Dermis microvascular lymphatic vessel endothelial cell (primary cell): ENCODE results near the gene OPA3. TPM values are rescaled to one million over a fixed set of nuclear protein-coding genes. Genes with fewer than 3 reads are reported as not detected.
A peak's percentile ranks its signal among the peaks of the same experiment; 100 is the strongest.
"Not testable (repeated sequence)": the region's sequence is repeated elsewhere in the genome, so short reads cannot be mapped to it uniquely, and the experiment has no call there.

Experiments used
- DNase-seq, 2 donors: peaks; one replicate each; pipeline versions ENCODE4 v3.0.0 to v3.0.0-alpha.2; 2010; ENCODE audit warnings: low read depth in 2 of 2
- total RNA-seq: library from RNA; depleted of rRNA; stranded (reverse); fragments of >200 nt; gene quantifications from 2 replicates; pipeline ENCODE4 v1.2.1, GENCODE V29; 2014

The OPA3 gene
- 4.1 and 5.6 TPM in 2 replicates for total RNA-seq

DNA sequence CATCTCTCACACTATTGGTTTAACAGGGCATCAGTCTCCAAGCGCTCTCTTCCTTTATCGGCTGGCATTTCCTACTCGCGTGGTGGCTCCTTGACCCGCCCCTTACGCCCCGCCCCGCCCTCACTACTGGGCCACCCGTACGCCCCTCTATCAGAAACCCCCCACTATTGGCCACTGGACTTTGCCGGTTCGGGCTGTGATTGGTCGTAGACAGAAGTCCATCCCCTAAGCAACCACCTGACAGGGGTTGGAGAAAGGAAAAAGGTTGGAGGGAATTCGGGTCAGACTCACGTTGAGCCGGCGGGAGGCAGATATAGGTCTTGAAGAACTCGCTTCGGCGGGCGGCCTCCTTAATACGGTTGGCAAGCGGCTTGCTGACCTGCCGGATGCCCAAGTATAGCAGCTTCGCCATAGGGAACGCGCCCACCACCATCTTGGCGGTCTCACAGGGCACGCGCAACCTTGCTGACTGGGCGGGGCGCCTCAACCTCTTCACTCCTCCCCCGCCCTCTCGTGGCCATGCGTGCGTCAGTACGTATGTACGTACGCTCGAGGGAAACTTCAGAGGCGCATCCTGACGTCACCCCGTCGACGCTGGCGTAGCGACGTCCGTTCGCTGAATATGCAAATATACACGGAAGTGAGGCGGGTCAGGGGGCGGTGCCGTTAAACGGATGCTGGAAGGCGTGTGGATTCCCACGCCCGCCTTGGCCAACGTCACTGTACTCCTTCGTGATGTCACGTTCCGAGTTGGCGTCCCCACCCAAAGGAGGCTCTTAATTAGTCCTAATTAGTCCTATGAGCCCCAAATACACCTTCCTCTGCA is at the start of gene OPA3:
OPA3 (minus strand) TSS at position 471 of the 826 bp plus-strand sequence; CDS start at position 433, 38 bp downstream.
- DNase-seq, result peak; percentile 100

DNA sequence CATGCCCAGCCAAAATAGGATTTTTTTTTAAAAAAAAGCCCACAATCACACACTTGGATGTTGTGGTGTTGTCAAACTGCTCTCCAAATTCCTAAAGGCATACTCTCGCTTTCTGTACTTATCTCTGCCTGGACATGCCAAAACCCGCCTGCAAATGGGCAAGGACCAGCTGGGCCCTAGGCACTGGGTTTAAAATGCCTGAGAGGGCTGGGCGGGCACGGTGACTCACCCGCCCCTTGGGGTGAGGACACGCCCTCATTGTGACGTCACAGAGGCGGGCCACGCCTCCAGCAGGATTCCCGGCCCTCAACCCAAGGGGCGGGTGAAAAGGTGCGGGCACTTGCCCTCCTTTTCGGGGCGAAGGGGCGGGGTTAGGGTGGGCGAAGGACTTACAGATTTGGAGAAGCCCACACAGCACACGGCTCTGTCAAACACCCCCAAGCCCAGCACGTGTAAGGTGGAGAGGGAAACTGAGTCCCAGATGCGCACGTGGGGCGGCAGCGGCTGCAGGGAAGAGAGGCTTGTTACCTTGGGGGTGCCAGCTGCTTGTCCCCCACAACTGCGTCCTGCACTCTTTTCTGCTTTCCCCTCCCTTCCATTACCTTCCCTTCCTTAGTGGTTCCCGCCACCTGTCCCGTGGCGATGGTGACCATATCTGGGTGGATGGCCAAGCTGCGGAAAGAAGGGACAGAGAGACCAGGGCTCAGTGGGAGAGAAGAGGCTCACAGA is 48.0 kb upstream of the OPA3 start:
- DNase-seq, result peak; percentile 52 to 80

DNA sequence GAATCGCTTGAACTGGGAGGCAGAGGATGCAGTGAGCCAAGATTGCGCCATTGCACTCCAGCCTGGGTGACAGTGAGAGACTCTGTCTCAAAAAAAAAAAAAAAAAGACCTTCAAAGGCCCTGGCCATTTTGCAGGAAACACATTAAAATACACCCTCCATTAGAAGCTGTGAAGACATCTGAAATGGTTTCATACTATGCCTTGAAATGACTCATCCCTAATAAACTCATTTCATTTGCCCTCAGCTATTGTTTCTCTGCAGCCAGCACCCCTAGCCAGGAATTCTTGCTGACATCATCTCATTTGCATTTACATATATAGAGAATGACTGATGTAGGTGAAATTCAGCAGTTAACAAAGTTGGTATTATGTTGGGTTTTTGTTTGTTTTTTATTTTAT is 45.9 kb upstream of the OPA3 start:
- DNase-seq, result peak in 1 of 2 donors; percentile 85

DNA sequence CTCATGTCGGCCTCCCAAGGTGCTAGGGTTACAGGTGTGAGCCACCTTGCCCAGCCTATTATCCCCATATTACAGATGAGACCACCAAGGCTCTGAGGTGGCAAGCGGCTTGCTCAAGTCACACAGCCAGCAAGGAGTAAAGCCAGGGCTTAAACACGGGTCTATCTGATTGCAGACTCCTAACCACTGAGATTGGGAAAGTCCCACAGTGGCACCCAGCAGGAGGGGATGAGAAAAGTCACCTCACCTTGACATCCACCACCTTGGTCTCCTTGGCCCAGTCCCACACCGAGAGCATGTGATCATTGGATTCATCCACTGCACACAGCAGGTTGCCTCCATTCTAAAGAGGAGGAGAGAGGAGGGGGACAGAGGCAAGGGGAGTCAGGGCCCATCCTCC is 45.1 kb upstream of the OPA3 start:
- DNase-seq, result no peak

DNA sequence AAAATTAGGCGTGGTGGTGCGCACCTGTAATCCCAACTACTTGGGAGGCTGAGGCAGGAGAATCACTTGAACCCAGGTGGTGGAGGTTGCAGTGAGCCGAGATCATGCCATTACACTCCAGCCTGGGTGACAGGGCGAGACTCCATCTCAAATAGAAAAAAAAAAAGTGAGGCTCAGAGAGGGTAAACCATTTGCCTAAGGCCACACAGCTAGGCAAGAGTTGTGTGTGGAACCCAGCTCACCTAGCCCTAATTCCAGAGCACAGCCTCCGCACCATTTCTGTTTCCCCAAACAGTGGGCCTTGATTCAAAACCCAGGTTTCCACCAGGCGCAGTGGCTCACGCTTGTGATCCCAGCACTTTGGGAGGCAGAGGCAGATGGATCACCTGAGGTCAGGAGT is 43.6 kb upstream of the OPA3 start:
- DNase-seq, result not testable (repeated sequence)

DNA sequence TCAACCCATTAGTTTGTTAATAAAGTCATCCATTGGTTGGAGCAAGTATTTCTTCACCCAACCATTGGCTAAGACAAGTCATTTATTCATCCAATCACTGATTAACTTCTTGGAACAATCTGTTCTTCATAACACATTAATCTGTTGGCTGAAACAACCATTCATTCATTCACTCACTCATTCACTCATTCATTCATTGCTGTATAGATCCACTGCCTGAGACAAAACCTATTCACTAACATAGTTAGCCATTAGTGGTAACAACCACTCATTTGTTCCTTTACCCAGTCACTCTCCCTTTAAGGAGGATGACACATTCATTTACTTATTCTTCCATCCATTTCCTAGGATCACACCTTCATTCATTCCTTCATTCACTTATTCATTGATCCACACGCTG is 39.4 kb upstream of the OPA3 start:
- no peak for DNase-seq

DNA sequence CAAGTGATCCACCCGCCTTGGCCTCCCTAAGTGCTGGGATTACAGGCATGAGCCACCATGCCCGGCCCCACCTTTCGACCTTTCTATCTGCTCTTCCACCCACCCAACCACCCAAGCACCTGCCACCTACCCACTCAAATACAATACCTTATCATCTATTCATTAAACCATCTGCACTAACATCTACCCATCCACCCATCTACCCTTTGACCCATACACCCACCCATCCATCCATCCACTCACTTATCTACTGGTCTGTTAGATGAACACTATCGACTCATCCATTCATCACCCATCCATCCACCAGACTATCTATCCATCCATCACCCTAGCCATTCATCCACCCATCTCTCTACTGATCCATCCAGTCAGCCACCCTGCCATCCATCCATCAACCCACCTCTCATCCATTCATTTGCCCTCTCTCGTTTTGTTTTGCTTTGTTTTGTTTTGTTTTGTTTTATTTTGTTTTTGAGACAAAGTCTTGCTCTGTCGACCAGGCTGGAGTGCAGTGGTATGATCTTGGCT is 37.4 kb upstream of the OPA3 start:
- DNase-seq, result no peak

DNA sequence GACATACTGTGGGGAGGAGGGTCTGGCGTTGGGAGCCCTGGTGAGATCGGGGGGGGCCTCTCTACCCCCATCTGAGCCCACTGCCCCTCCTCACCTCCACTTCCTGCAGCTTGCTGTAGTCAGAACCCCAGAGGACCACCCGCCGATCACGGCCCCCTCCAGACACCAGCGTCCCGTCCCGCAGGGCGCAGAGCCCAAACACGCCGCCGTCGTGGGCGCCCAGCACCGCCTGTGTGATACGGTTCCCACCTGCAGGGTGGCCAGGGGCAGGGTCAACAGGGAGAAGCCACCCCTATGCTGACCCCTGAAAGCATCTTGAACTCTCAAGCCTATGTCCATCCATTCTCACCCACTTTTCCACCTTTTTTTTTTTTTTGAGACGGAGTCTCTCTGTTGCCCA is 36.8 kb upstream of the OPA3 start:
- no peak for DNase-seq

DNA sequence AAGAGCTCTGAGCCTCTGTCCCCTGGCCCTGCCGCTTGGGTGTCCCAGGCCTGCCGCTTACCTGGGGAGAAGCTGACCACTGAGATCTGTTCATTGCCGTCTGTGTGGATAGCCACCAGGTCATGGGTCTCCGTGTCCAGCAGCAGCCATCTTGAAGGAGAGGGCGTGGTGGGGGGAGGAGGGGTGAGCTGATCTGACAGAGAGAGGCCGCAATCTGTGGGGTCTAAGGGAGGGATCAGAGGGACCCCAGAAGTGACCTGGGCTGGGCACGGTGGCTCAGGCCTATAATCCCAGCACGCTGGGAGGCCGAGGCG is 32.1 kb upstream of the OPA3 start:
- no peak for DNase-seq

DNA sequence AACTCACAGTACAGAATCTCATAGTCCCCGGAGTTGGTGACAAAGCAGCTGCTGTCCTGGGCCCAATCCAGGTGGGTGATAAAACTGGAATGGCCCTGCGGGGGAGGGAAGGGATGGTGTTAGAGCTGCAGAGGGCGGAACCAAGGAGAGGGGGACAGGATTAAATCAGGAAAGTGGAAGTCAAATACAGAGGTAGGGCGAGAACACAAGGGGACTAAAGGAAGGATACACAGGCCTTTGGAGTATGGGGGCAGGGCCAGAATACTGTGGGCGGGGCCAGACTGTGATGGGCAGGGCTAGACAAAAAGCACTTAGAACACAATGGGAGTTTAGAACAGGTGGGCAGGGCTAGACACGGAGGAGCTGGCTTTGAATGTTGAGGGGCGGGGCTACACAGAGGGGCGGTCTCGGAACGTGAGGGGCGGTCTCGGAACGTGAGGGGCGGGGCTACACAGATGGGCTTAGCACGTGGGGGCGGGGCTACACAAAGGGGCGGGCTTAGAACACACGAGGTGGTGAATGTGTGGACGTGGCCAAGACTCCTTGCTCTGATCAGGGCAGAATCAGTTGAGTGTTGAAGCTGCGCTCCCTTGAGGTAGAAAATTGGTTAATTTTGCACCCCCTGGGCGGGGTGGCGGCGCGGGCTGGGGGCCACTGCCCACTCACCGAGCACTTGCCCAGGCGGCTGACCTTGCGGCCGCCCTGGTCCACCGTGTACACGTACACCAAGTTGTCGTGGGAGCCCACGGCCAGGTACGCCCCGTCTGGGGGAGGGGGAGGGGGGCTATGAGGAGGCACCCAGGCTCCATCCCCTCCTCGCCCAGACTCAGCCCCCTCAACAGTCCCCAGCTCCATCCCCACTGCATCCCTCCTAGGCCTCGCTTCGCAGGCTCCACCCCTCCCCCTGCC is 31.4 kb upstream of the OPA3 start:
- peak; percentile 85 to 98 for DNase-seq

DNA sequence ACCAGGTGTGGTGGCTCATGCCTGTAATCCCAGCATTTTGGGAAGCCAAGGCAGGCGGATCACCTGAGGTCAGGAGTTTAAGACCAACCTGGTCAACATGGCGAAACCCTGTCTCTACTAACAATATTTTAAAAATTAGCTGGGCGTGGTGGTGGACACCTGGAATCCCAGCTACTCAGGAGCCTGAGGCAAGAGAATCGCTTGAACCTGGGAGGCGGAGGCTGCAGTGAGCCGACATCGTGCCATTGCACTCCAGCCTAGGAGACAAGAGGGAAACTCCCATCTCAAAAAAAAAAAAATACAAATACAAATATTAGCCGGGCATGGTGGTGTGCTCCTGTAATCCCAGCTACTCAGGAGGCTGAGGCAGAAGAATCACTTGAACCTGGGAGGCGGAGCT is 30.5 kb upstream of the OPA3 start:
- DNase-seq, result not testable (repeated sequence)

DNA sequence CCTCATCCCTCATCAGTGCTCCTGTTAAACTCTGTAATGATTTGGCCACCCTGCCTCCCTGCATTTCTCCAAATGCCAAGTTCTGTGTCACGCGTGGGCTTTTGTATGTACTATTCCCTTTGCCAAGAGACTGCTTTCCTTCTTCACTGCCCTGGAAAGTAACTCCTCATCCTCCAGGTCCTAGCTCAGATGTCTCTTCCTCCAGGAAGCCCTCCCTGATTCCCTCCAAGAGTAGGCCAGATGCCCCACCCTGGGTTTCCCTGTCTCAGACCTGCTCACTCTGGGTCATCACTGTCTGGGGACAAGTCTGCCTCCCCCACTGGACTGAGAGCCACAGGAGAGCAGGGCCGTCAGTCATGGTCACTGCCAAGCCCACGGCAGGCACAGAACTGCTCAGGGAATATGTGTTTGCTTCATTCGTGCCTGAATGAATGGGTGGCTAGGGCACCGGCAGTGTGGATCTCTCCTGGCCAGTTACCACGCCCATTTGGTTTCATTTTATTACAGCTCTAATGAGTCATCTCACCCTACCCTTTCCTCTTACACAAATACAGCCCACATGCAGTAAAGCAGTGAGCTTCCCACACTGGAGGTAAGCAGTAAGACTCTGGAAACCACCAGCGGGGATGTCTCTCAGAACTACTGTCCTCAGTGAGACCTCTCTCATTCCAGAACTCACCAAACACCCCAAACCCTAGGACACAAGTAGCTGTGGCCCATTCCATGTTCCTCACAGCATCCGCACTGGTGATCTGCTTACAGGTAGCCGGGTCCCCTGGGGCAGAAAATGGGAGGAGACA is 29.5 kb upstream of the OPA3 start:
- peak; percentile 77 to 92 for DNase-seq

DNA sequence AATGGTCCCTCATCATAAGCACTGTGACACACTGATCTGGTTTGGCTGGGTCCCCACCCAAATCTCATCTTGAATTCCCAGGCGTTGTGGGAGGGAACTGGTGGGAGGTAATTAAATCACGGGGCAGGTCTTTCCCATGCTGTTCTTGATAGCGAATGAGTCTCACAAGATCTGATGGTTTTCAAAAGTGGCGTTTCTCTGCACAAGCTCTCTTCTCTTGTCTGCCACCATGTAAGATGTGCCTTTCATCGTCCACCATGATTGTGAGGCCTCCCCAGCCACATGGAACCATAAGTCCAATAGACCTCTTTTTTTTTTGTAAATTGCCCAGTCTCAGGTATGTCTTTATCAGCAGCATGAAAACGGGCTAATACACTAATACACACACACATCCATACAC is 24.3 kb upstream of the OPA3 start:
- no peak for DNase-seq

DNA sequence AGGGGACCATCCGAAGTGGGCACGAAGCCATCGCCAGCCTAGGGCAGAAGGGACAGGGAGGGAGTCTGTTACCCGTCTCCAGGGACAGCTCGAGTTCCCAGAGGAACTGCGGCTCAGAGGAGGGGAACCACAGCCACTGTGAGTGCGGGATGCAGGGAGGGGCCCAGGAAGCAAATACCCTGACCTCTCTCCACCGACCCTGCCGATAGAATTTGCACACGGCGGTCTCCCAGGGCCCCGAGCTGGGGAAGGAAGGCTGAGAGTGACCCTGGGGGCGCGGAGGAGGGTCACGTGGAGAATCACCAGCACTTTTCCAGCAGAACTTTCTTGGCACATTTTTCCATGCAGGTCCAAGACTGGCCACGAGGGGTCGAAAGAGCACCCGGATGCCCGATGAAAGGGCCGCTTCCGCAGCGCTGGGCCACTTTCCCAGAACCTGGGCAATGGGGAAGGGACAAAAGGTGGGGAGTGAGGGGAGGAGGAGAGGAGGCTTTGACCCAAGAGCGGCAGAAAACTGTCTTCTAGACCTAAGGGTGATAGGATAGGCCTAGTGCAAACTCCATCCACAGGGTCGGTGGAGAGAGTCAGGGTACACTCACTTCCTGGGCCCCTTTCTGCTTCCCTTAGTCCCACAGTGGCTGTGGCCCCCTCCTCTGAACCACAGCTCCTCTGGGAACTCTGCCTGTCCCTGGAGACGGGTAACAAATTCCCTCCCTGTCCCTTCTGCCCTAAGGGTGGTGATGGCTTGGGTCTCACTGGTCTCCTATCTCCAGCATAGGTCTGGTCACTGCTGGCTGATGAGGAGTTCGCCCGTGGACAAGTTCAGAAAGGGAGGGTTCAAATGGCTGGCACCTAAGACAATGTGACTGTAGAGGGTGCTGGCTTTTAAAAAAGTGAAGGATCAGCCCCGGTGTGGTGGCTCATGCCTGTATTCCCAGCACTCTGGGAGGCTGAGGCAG is 22.7 kb upstream of the OPA3 start:
- DNase-seq, result peak; percentile 39 to 72

DNA sequence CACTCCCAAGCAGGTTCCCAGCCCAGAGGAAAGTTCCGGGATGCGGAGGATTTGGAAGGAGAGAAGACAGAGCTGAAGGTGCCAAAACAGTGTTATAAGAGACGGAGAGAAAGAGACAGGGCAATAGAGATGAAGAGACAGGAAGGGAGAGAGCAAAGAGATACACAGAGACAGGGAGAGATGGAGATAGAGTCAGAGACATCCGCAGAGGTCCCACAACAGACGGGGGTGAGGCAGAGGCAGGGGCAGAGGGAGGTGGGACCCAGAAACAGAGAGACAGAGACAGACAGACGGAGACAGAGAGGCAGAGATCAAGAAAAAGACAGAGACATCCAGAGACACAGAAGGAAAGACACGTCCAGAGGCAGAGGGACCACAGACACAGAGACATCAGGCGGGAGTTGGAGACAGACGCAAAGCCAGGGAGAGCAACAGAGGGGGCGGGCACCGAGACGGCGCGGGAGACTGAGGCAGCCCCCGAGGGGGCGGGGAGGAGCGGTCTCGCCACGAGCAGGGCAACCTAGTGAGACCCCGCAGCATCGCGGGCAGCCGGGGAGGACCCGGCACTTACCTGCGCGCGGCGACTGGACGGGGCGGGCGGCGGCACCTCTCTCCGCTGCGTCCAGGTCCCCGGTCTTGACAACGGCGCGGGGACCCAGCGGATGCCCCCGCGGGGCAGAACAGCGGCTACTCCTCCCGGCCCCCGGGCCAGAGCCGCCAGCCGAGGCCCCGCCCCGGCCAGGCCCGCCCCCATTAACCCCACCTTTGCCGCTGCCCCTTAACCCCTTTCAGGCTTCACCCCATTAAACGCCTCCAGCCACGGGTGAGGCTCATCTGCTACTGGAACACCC is 17.1 kb upstream of the OPA3 start, which contains the start of gene GPR4:
GPR4 (minus strand) TSS at position 689 of the 851 bp plus-strand sequence. CDS start 10,346 bp downstream, outside the sequence.
- DNase-seq, result no peak

DNA sequence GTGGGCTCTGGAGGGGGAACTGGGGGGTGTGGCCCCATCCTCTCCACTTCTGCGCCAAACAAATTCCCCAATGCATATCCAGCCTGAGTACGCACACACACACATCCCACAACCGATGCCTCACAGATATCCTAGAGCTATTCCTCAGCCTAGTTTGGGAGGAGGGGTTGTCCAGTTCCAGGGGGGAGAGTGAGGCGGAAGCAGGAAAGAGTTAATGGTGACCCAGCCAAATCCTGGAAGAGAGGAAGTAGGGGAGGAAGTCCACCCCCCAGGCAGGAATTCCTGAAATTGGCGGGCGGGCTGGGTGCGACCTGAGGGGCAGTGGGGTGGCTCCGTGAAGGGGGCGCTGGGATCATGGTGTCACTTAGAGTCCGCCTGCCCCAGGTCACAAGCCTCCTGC is 16.5 kb upstream of the OPA3 start:
- no peak for DNase-seq

DNA sequence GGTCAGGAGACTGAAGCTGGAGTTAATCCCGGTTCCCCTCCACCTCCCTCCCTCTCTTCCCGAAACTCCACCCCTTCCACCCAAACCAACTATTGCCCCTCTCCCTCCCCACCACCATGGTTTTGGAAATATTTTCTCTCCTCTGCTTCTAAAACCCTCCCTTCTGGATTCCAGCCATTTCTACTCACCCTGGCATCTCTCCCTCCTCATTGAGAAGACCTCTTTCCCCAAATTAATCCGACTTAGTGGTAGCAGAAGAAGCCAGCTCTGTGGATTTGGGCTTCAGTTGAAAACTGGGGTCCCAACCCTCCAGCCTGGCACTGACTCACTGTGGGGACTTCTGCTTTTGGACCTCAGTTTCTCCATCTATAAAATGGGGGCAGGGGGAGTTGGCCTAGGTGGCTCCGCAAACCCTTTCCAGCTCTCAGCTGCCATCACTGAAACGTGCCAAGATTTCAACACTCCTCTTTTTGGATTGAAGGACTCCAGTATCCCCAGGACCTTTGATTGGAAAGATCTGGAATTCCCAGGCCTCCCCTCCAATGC is 15.8 kb upstream of the OPA3 start:
- DNase-seq, result no peak

DNA sequence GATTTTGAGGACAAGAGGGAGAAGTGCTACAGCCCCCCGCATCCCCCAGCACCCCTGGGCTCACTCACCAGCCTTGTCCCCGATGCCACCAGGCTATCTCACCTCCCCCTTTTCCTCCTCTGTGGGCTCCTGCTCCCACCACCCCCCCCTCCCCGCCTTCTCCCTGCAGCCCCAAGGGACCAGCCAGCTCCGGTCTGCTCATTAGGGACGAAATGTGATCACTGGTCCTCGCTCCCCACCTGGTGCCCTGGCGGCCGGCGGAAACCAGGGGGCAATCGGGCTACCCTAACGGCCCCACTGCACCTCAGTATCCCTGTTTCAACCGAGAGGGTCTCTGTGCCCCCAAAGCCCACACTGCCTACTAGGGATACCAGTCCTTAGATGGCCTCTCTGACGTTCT is 14.7 kb upstream of the OPA3 start:
- DNase-seq, result no peak
